Osteoblast (primary cell): Measurements from ENCODE around the gene SLC6A17. TPM values are rescaled to one million over a fixed set of nuclear protein-coding genes. Genes with fewer than 3 reads are reported as not detected.
A peak's percentile ranks its signal among the peaks of the same experiment; 100 is the strongest.

ENCODE experiments used
- DNase-seq: peaks from one replicate; pipeline ENCODE4 v3.0.0; 2011; ENCODE audit warnings: low spot score, mixed read lengths; ENCODE audit not compliant: insufficient read length; ENCODE audit errors: missing footprints
- H2AFZ ChIP-seq: 2 replicates; pipeline ENCODE4 v1.6.0; 2011; ENCODE audit warnings: mild to moderate bottlenecking, low read length
- H3K27ac ChIP-seq: 2 replicates; pipeline ENCODE4 v1.5.1; 2011; ENCODE audit warnings: mild to moderate bottlenecking, low read depth, low read length, moderate library complexity
- H3K27me3 ChIP-seq: 2 replicates; pipeline ENCODE4 v1.6.0; 2012; ENCODE audit warnings: mild to moderate bottlenecking, control low read depth, inconsistent platforms, low read length, moderate library complexity; ENCODE audit not compliant: insufficient read depth
- H3K36me3 ChIP-seq: 2 replicates; pipeline ENCODE4 v1.5.1; 2011; ENCODE audit warnings: mild to moderate bottlenecking, low read length, control low read depth, moderate library complexity; ENCODE audit not compliant: insufficient read depth
- H3K4me1 ChIP-seq: 2 replicates; pipeline ENCODE4 v1.5.1; 2011; ENCODE audit warnings: mild to moderate bottlenecking, low read length, control low read depth, moderate library complexity; ENCODE audit not compliant: insufficient read depth
- H3K4me2 ChIP-seq: 2 replicates; pipeline ENCODE4 v1.6.0; 2011; ENCODE audit warnings: mild to moderate bottlenecking, low read length; ENCODE audit not compliant: insufficient read depth
- H3K4me3 ChIP-seq: fragments of 200-600 bp; sonication (generic); 3 replicates; pipeline ENCODE4 v1.5.1; 2012; ENCODE audit warnings: mild to moderate bottlenecking, low read length, inconsistent platforms; ENCODE audit not compliant: insufficient read depth
- H3K79me2 ChIP-seq: 2 replicates; pipeline ENCODE4 v1.6.0; 2012; ENCODE audit warnings: mild to moderate bottlenecking, low read length, control low read depth, inconsistent platforms; ENCODE audit not compliant: insufficient read depth
- H3K9me3 ChIP-seq: 2 replicates; pipeline ENCODE4 v1.5.1; 2011; ENCODE audit warnings: low read depth, low read length, control low read depth
- H4K20me1 ChIP-seq: 2 replicates; pipeline ENCODE4 v1.6.0; 2012; ENCODE audit warnings: mild to moderate bottlenecking, low read length, control low read depth; ENCODE audit not compliant: insufficient read depth
- CTCF ChIP-seq: IDR thresholded peaks from 2 replicates; pipeline ENCODE4 v1.5.1; 2011; ENCODE audit warnings: mild to moderate bottlenecking, low read depth, low read length, moderate library complexity; ENCODE audit errors: extremely low read depth
- total RNA-seq: library from RNA; depleted of rRNA; stranded (reverse); fragments of >200 nt; gene quantifications from 2 replicates; pipeline ENCODE4 v1.2.3, GENCODE V29; 2012

SLC6A17 gene
- total RNA-seq, 1 donor = under 0.01 TPM

- H3K4me3 ChIP-seq = no peak overlapping the region
- peak; percentile 94 for DNase-seq
- no peaks in the 10 kb centered on the region for H3K9me3 ChIP-seq
- no peak for TF ChIP-seq CTCF
- peaks cover 17% of the 10 kb centered on the region for H3K4me1 ChIP-seq
- no peak overlapping the region for H3K4me2 ChIP-seq
- H3K36me3 ChIP-seq = no peaks in the 10 kb centered on the region
- H4K20me1 ChIP-seq = no peaks in the 10 kb centered on the region
- peaks cover 4% of the 10 kb centered on the region for H3K27me3 ChIP-seq
- H2AFZ ChIP-seq = no peak overlapping the region
- H3K79me2 ChIP-seq = no peaks in the 10 kb centered on the region
- H3K27ac ChIP-seq = no peak overlapping the region
Observed at GRCh38 chr1:110188035-110188618, 37.8 kb downstream of the SLC6A17 start.

GRCh38 chr1:110189181-110189580, 38.9 kb downstream of the SLC6A17 start:
- TF ChIP-seq CTCF = no peak
- Histone ChIP-seq H3K4me2 (no peak overlapping the region), H4K20me1 (no peaks in the 10 kb centered on the region), H2AFZ (no peak overlapping the region), H3K27ac (no peak overlapping the region), H3K27me3 (no peaks in the 10 kb centered on the region), H3K4me1 (peaks cover 17% of the 10 kb centered on the region), H3K79me2 (no peaks in the 10 kb centered on the region), H3K9me3 (no peaks in the 10 kb centered on the region), H3K36me3 (no peaks in the 10 kb centered on the region), H3K4me3 (no peak overlapping the region)
- peak; percentile 80 for DNase-seq

GRCh38 chr1:110190282-110190929, 40.1 kb downstream of the SLC6A17 start:
- Histone ChIP-seq H3K4me2 (no peak overlapping the region), H3K79me2 (no peaks in the 10 kb centered on the region), H3K4me3 (no peak overlapping the region), H3K27me3 (no peaks in the 10 kb centered on the region), H4K20me1 (no peaks in the 10 kb centered on the region), H3K36me3 (no peaks in the 10 kb centered on the region), H3K4me1 (peaks cover 17% of the 10 kb centered on the region), H3K27ac (no peak overlapping the region), H3K9me3 (no peaks in the 10 kb centered on the region), H2AFZ (no peak overlapping the region)
- TF ChIP-seq CTCF = no peak
- DNase-seq = peak; percentile 54

- Histone ChIP-seq H2AFZ (no peak overlapping the region), H3K4me3 (no peak overlapping the region), H3K36me3 (no peaks in the 10 kb centered on the region), H4K20me1 (no peaks in the 10 kb centered on the region), H3K27me3 (no peaks in the 10 kb centered on the region), H3K4me1 (peaks cover 13% of the 10 kb centered on the region), H3K27ac (no peak overlapping the region), H3K9me3 (no peaks in the 10 kb centered on the region), H3K79me2 (no peaks in the 10 kb centered on the region), H3K4me2 (no peak overlapping the region)
- TF ChIP-seq CTCF = no peak
- peak; percentile 59 for DNase-seq
Observed at GRCh38 chr1:110192541-110192940, 42.2 kb downstream of the SLC6A17 start.
